Kidney (tissue), 14 donors: Measurements from ENCODE around the gene RBMS3. TPM values are rescaled to one million over a fixed set of nuclear protein-coding genes. Genes with fewer than 3 reads are reported as not detected.
A peak's percentile ranks its signal among the peaks of the same experiment; 100 is the strongest.

ENCODE experiments used
- DNase-seq, 5 donors: peaks; one replicate each; pipeline ENCODE4 v3.0.0-alpha.2; 2013 to 2020
- FAIRE-seq: peaks from 2 replicates; lab custom pipeline; 2012; peaks lifted over from hg19 to GRCh38; lab: Jason Lieb, UNC
- H3K27ac ChIP-seq, 2 donors: one replicate each; pipeline ENCODE4 v1.7.0; 2013; ENCODE audit warnings: low read depth in 2 of 2, low read length in 2 of 2, inconsistent platforms in 1 of 2
- H3K27me3 ChIP-seq: one replicate; pipeline ENCODE4 v1.7.1; 2013; ENCODE audit warnings: low read length, inconsistent platforms; ENCODE audit not compliant: control insufficient read depth, insufficient read depth
- H3K36me3 ChIP-seq, 3 donors: one replicate each; pipeline versions ENCODE4 v1.7.0 to v1.7.1; 2013; ENCODE audit warnings: low read length in 3 of 3, control low read depth in 1 of 3, inconsistent platforms in 1 of 3; ENCODE audit not compliant: insufficient read depth in 3 of 3, control insufficient read depth in 2 of 3
- H3K4me1 ChIP-seq, 3 donors: one replicate each; pipeline versions ENCODE4 v1.7.0 to v1.7.1; 2013; ENCODE audit warnings: low read length in 3 of 3, inconsistent platforms in 1 of 3, low read depth in 1 of 3; ENCODE audit not compliant: control insufficient read depth in 2 of 3, insufficient read depth in 2 of 3
- H3K4me3 ChIP-seq, 3 donors: one replicate each; pipeline versions ENCODE4 v1.7.0 to v1.8.1; 2013; ENCODE audit warnings: low read length in 3 of 3, control low read depth in 1 of 3, inconsistent platforms in 1 of 3
- H3K9ac ChIP-seq, 3 donors: one replicate each; pipeline versions ENCODE4 v1.7.0 to v1.7.1; 2013; ENCODE audit warnings: low read length in 3 of 3, control low read depth in 1 of 3, inconsistent platforms in 1 of 3
- H3K9me3 ChIP-seq, 3 donors: one replicate each; pipeline versions ENCODE4 v1.7.0 to v1.7.1; 2013; ENCODE audit warnings: low read length in 3 of 3, control low read depth in 1 of 3, inconsistent platforms in 1 of 3; ENCODE audit not compliant: control insufficient read depth in 2 of 3, insufficient read depth in 1 of 3
- CTCF ChIP-seq: IDR thresholded peaks from 3 replicates; pipeline ENCODE4 v1.5.1; 2012; ENCODE audit warnings: mild to moderate bottlenecking, moderate library complexity, borderline replicate concordance; ENCODE audit not compliant: insufficient read depth; ENCODE audit errors: extremely low read depth
- intact Hi-C: fragments of 100-400 bp; cut with DNase I; formaldehyde crosslinking; loops from one replicate; pipeline ENCODE4 v1.11.1; 2022
- polyA plus RNA-seq: library from polyadenylated mRNA; stranded (reverse); fragments of 350-450 nt; fragmentation: Illumina TruSeq; extraction: RNeasy Lipid Tissue Mini Kit (QIAGEN cat#74804); gene quantifications from one replicate; pipeline ENCODE4 v1.2.3, GENCODE V29; 2014; ENCODE audit warnings: low read depth, low replicate concordance; ENCODE audit not compliant: insufficient read depth
- total RNA-seq: library from RNA; stranded (reverse); fragmentation: NEBNext Ultra II Directional; extraction: Animal tissue kit (Norgen Biotek cat#: 25700); gene quantifications from one replicate; pipeline ENCODE4 v1.2.1, GENCODE V29; 2021
- donor health status: control.
- donor health status: control.
- donor health status: control.
- donor health status: control.
- donor health status: control.
- donor health status: DM: yes; HTN: yes; CAD: no.
- donor health status: Normal renal cell carcinoma (clear cell type).

RBMS3 gene
- total and polyA plus RNA-seq, 2 donors from 2014 or later: 3.2 to 48.8 TPM

DNA sequence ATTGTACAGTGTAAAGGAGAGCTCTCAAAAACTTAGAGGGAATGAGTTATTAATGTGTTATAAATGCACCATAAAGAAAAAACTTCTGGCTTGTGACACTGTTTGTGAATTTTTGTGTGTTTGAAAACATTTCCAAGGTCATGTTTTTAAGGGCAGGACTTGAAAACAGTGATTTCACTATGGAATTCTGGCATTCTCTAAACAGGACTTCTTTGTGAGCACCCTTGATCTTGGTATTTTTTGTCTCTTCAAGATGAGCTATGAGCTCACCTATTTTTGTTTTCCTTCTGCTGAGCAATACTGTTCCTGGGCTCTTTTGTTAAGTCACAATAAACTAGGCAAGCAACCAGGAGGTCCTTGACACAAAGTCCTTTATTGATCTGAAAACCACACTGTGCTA is 284.4 kb downstream of the RBMS3 start:
- peaks cover 0 to 2% (median 0%) of the 10 kb centered on the region in 3 donors for H3K4me1 ChIP-seq
- H3K9ac ChIP-seq: no peak overlapping the region
- H3K36me3 ChIP-seq: no peaks in the 10 kb centered on the region
- no peaks in the 10 kb centered on the region for H3K9me3 ChIP-seq
- DNase-seq: peak in 1 of 5 donors; percentile 8
- no peaks in the 10 kb centered on the region for H3K27me3 ChIP-seq
- intact Hi-C loops: no loop called here
- no peak overlapping the region for H3K27ac ChIP-seq
- H3K4me3 ChIP-seq: no peak overlapping the region
- no peak for TF ChIP-seq CTCF
- no peak for FAIRE-seq

DNA sequence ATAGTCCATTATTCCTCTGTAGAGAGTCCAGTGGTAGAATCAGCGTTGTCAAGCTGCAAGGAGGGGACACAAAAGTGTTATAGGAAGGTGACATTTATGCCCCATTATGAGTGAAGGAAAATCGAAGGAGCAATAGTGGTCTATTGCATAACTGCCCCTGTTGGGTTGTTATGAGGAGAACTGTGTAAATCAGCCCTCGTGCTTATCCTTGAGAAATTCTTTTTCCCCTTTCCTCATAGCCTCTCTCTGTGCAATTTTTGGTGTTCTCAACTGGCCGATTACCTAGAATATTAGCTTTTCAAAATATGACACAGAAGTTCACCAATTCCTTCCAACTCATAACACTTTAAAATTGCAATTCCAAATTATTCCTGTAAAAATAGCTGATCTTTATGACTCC is 286.6 kb downstream of the RBMS3 start:
- Histone ChIP-seq H3K4me3 (no peak overlapping the region), H3K4me1 (peaks cover 0 to 2% (median 0%) of the 10 kb centered on the region in 3 donors), H3K9me3 (no peaks in the 10 kb centered on the region), H3K27me3 (no peaks in the 10 kb centered on the region), H3K27ac (no peak overlapping the region), H3K36me3 (no peaks in the 10 kb centered on the region), H3K9ac (no peak overlapping the region)
- no peak for TF ChIP-seq CTCF
- intact Hi-C loops: no loop called here
- DNase-seq (no peak), FAIRE-seq (no peak)

GRCh38 chr3:29568355-29568754 is 287.5 kb downstream of the RBMS3 start:
- no peak overlapping the region for H3K4me3 ChIP-seq
- FAIRE-seq (no peak), DNase-seq (no peak)
- H3K36me3 ChIP-seq: no peaks in the 10 kb centered on the region
- H3K9ac ChIP-seq: no peak overlapping the region
- no peak for TF ChIP-seq CTCF
- no peaks in the 10 kb centered on the region for H3K27me3 ChIP-seq
- intact Hi-C loops: no loop called here
- no peaks in the 10 kb centered on the region for H3K9me3 ChIP-seq
- H3K4me1 ChIP-seq: peaks cover 0 to 2% (median 0%) of the 10 kb centered on the region in 3 donors
- no peak overlapping the region for H3K27ac ChIP-seq

DNA sequence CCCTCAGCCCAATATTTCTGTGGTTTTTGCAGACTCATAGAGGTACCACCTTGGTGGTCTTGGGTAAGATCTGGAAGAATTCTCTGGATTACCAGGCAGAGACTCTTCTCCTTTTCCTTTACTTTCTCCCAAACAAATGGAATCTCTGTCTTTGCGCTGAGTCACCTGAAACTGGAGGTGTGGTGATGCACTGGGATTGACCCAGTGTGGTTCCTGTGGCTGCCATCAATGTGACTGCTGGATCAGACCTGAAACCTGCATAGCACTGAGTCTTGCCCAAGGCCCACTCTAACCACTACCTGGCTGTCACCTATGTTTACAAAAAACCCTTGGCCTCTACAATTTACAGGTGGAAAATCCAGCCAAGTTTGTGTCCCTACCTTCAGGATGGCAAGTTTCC is 295.3 kb downstream of the RBMS3 start:
- H3K27ac ChIP-seq: no peak overlapping the region
- no peaks in the 10 kb centered on the region for H3K27me3 ChIP-seq
- H3K36me3 ChIP-seq: no peaks in the 10 kb centered on the region
- no peaks in the 10 kb centered on the region for H3K4me1 ChIP-seq
- H3K9ac ChIP-seq: no peak overlapping the region
- H3K4me3 ChIP-seq: no peak overlapping the region
- no peaks in the 10 kb centered on the region for H3K9me3 ChIP-seq
- TF ChIP-seq CTCF: no peak
- intact Hi-C loops: no loop called here
- DNase-seq (no peak), FAIRE-seq (no peak)
